Muscle layer of duodenum (tissue), 2 donors: Measurements from ENCODE around the gene NXPH3.

ENCODE experiments used
- H3K27ac ChIP-seq: one replicate; pipeline ENCODE4 v1.7.0; 2013; ENCODE audit warnings: mild to moderate bottlenecking, low read length
- H3K27me3 ChIP-seq: one replicate; pipeline ENCODE4 v1.7.0; 2013; ENCODE audit warnings: low read depth, mild to moderate bottlenecking, control low read depth, low read length
- H3K36me3 ChIP-seq, 2 donors: one replicate each; pipeline ENCODE4 v1.7.0; 2013; ENCODE audit warnings: low read length in 2 of 2, control low read depth in 1 of 2, mild to moderate bottlenecking in 1 of 2; ENCODE audit not compliant: insufficient read depth in 2 of 2, control insufficient read depth in 1 of 2
- H3K4me1 ChIP-seq, 2 donors: one replicate each; pipeline ENCODE4 v1.7.0; 2013; ENCODE audit warnings: low read length in 2 of 2, mild to moderate bottlenecking in 2 of 2, control low read depth in 1 of 2, moderate library complexity in 1 of 2; ENCODE audit not compliant: insufficient read depth in 2 of 2, control insufficient read depth in 1 of 2
- H3K4me3 ChIP-seq, 2 donors: one replicate each; pipeline ENCODE4 v1.7.0; 2013; ENCODE audit warnings: low read length in 2 of 2, low read depth in 1 of 2, mild to moderate bottlenecking in 1 of 2
- H3K9me3 ChIP-seq, 2 donors: one replicate each; pipeline ENCODE4 v1.7.0; 2013; ENCODE audit warnings: low read length in 2 of 2, control low read depth in 1 of 2, mild to moderate bottlenecking in 1 of 2; ENCODE audit not compliant: control insufficient read depth in 1 of 2
- donor health status: healthy.

The NXPH3 gene

GRCh38 chr17:49578414-49578813, 2.7 kb downstream of the NXPH3 start:
- Histone ChIP-seq H3K4me3 (no peak overlapping the region), H3K27ac (no peak overlapping the region), H3K4me1 (peaks cover 6 to 37% of the 10 kb centered on the region in 2 donors), H3K27me3 (peaks cover 9% of the 10 kb centered on the region), H3K36me3 (no peaks in the 10 kb centered on the region), H3K9me3 (no peaks in the 10 kb centered on the region)

- Histone ChIP-seq H3K36me3 (no peaks in the 10 kb centered on the region), H3K9me3 (no peaks in the 10 kb centered on the region), H3K27me3 (peaks cover 9% of the 10 kb centered on the region), H3K27ac (no peak overlapping the region), H3K4me3 (no peak overlapping the region), H3K4me1 (peaks cover 6 to 41% of the 10 kb centered on the region in 2 donors)
Observed at GRCh38 chr17:49578952-49579500, 3.4 kb downstream of the NXPH3 start.

GRCh38 chr17:49579522-49579921, 3.9 kb downstream of the NXPH3 start:
- Histone ChIP-seq H3K4me3 (no peak overlapping the region), H3K36me3 (no peaks in the 10 kb centered on the region), H3K27ac (no peak overlapping the region), H3K27me3 (peaks cover 9% of the 10 kb centered on the region), H3K4me1 (peaks cover 6 to 37% of the 10 kb centered on the region in 2 donors), H3K9me3 (no peaks in the 10 kb centered on the region)

- H3K27me3 ChIP-seq: peaks cover 9% of the 10 kb centered on the region
- H3K36me3 ChIP-seq: no peaks in the 10 kb centered on the region
- no peak overlapping the region for H3K4me3 ChIP-seq
- peaks cover 6 to 31% of the 10 kb centered on the region in 2 donors for H3K4me1 ChIP-seq
- no peaks in the 10 kb centered on the region for H3K9me3 ChIP-seq
- no peak overlapping the region for H3K27ac ChIP-seq
Observed at GRCh38 chr17:49580055-49580721, 4.5 kb downstream of the NXPH3 start.

- H3K4me1 ChIP-seq: peaks cover 6 to 25% of the 10 kb centered on the region in 2 donors
- H3K27ac ChIP-seq: no peak overlapping the region
- no peak overlapping the region for H3K4me3 ChIP-seq
- peaks cover 9% of the 10 kb centered on the region for H3K27me3 ChIP-seq
- H3K36me3 ChIP-seq: no peaks in the 10 kb centered on the region
- no peaks in the 10 kb centered on the region for H3K9me3 ChIP-seq
Observed at GRCh38 chr17:49580981-49581647, 5.4 kb downstream of the NXPH3 start.

GRCh38 chr17:49581648-49581998, 6.0 kb downstream of the NXPH3 start:
- Histone ChIP-seq H3K4me1 (peaks cover 6 to 23% of the 10 kb centered on the region in 2 donors), H3K9me3 (no peaks in the 10 kb centered on the region), H3K36me3 (no peaks in the 10 kb centered on the region), H3K27ac (no peak overlapping the region), H3K4me3 (no peak overlapping the region), H3K27me3 (peaks cover 9% of the 10 kb centered on the region)

- no peak overlapping the region for H3K4me3 ChIP-seq
- peaks cover 3 to 19% of the 10 kb centered on the region in 2 donors for H3K4me1 ChIP-seq
- H3K27me3 ChIP-seq: peaks cover 4% of the 10 kb centered on the region
- H3K27ac ChIP-seq: no peak overlapping the region
- no peaks in the 10 kb centered on the region for H3K36me3 ChIP-seq
- no peaks in the 10 kb centered on the region for H3K9me3 ChIP-seq
Observed at GRCh38 chr17:49582055-49582722, 6.5 kb downstream of the NXPH3 start.

- H3K4me3 ChIP-seq: no peak overlapping the region
- H3K27ac ChIP-seq: no peak overlapping the region
- H3K4me1 ChIP-seq: peaks cover 0 to 13% of the 10 kb centered on the region in 2 donors
- no peaks in the 10 kb centered on the region for H3K27me3 ChIP-seq
- peaks cover 0 to 2% of the 10 kb centered on the region in 2 donors for H3K36me3 ChIP-seq
- no peaks in the 10 kb centered on the region for H3K9me3 ChIP-seq
Observed at GRCh38 chr17:49582789-49583188, 7.1 kb downstream of the NXPH3 start.

- Histone ChIP-seq H3K9me3 (no peaks in the 10 kb centered on the region), H3K27me3 (no peaks in the 10 kb centered on the region), H3K4me3 (no peak overlapping the region), H3K27ac (no peak overlapping the region), H3K4me1 (peaks cover 0 to 9% of the 10 kb centered on the region in 2 donors), H3K36me3 (peaks cover 3 to 7% of the 10 kb centered on the region in 2 donors)
Observed at GRCh38 chr17:49583226-49583625, 7.6 kb downstream of the NXPH3 start.

- Histone ChIP-seq H3K36me3 (peaks cover 3 to 10% of the 10 kb centered on the region in 2 donors), H3K27ac (no peak overlapping the region), H3K9me3 (no peaks in the 10 kb centered on the region), H3K27me3 (no peaks in the 10 kb centered on the region), H3K4me1 (peaks cover 0 to 4% of the 10 kb centered on the region in 2 donors), H3K4me3 (no peak overlapping the region)
Observed at GRCh38 chr17:49583889-49584288, 8.2 kb downstream of the NXPH3 start.

- Histone ChIP-seq H3K27ac (no peak overlapping the region), H3K4me3 (no peak overlapping the region), H3K27me3 (no peaks in the 10 kb centered on the region)
Observed at GRCh38 chr17:49585422-49586027, 9.9 kb downstream of the NXPH3 start.

More at GRCh38 chr17:49585422-49586027, 9.9 kb downstream of the NXPH3 start:
- no peaks in the 10 kb centered on the region for H3K9me3 ChIP-seq
- H3K36me3 ChIP-seq: peaks cover 4 to 10% of the 10 kb centered on the region in 2 donors
- H3K4me1 ChIP-seq: peaks cover 0 to 4% of the 10 kb centered on the region in 2 donors
